Renal cortical epithelial cell (primary cell): ENCODE measurements around the gene TYMP. TPM values are rescaled to one million over a fixed set of nuclear protein-coding genes. Genes with fewer than 3 reads are reported as not detected.
A peak's percentile ranks its signal among the peaks of the same experiment; 100 is the strongest.

ENCODE experiments used
- DNase-seq: peaks from one replicate; pipeline ENCODE4 v3.0.0-alpha.2; 2011; ENCODE audit warnings: low read depth
- total RNA-seq: library from RNA; depleted of rRNA; stranded (reverse); fragments of >200 nt; gene quantifications from 2 replicates; pipeline ENCODE4 v1.2.3, GENCODE V29; 2014

The TYMP gene
- total RNA-seq, 1 donor from 2014 or later: 55.0 TPM

GRCh38 chr22:50563413-50564160 is 33.8 kb upstream of the TYMP start:
- no peak for DNase-seq

GRCh38 chr22:50562523-50563412 is 33.0 kb upstream of the TYMP start, which contains the start of gene SYCE3:
SYCE3 (minus strand) TSS chr22:50562919; CDS start chr22:50556405, 6,514 bp downstream.
- DNase-seq: peak; percentile 80

GRCh38 chr22:50561401-50562358 is 31.9 kb upstream of the TYMP start:
- no peak for DNase-seq

- no peak for DNase-seq
These were observed 30.2 kb upstream of the TYMP start for GRCh38 chr22:50560034-50560433.

- DNase-seq: no peak
These were observed 26.9 kb upstream of the TYMP start for GRCh38 chr22:50556703-50557102.

GRCh38 chr22:50553310-50553709 is 23.5 kb upstream of the TYMP start:
- DNase-seq: no peak

- DNase-seq: no peak
These were observed 21.4 kb upstream of the TYMP start for GRCh38 chr22:50551160-50551752.

- no peak for DNase-seq
These were observed 20.6 kb upstream of the TYMP start for GRCh38 chr22:50550395-50550794.

GRCh38 chr22:50548921-50549790 is 19.3 kb upstream of the TYMP start:
- DNase-seq: no peak

GRCh38 chr22:50548040-50548920 is 18.5 kb upstream of the TYMP start:
- DNase-seq: no peak

- no peak for DNase-seq
These were observed 17.6 kb upstream of the TYMP start for GRCh38 chr22:50547263-50547985.

- DNase-seq: no peak
These were observed 16.8 kb upstream of the TYMP start for GRCh38 chr22:50546326-50547262.

GRCh38 chr22:50545522-50546325 is 15.9 kb upstream of the TYMP start, which contains the start of gene KLHDC7B:
KLHDC7B (plus strand) TSS chr22:50545899; CDS start chr22:50546244, 345 bp downstream.
- no peak for DNase-seq

- DNase-seq: no peak
These were observed 15.0 kb upstream of the TYMP start for GRCh38 chr22:50544746-50545253.

GRCh38 chr22:50544078-50544745 is 14.4 kb upstream of the TYMP start:
- no peak for DNase-seq
